DMS 273 (cell line): ENCODE results near the gene MYO3B.
"Not testable (repeated sequence)": the region's sequence is repeated elsewhere in the genome, so short reads cannot be mapped to it uniquely, and the experiment has no call there.

Experiments
- DNase-seq: peaks from one replicate; lab custom pipeline; 2025; ENCODE audit not compliant: unreplicated experiment; lab: John Stamatoyannopoulos, UW

MYO3B gene

DNA sequence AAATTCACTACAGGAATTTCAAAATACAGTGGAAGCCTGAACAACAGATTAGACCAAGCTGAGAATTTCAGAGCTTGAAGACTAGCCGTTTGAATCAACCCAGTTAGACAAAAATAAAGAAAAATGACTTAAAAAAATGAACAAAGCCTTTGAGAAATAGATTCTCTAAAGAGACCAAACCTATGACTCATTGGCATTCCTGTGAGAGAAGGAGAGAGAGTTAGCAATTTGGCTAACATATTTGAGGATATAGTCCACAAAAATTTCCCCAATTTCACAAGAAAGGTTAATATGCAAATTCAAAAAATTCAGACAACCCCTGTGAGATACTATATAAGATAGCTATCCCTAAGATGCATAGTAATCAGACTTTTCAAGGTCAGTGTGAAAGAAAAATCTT is 78.0 kb downstream of the MYO3B start:
- DNase-seq, result no peak

DNA sequence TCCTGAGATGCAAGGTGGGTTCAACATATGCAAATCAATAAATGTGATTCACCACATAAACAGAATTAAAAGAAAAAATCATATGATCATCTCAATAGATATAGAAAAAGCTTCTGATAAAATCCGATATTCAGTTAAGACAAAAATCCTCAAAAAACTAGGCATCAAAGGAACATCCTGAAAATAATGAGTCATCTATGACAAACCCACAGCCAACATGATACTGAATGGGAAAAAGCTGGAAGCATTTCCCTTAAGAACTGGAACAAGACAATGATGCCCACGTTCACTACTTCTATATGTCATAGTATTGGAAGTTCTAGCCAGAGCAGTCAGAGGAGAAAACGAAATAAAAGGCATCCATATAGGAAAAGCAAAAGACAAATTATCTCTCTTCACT is 80.4 kb downstream of the MYO3B start:
- DNase-seq, result no peak

DNA sequence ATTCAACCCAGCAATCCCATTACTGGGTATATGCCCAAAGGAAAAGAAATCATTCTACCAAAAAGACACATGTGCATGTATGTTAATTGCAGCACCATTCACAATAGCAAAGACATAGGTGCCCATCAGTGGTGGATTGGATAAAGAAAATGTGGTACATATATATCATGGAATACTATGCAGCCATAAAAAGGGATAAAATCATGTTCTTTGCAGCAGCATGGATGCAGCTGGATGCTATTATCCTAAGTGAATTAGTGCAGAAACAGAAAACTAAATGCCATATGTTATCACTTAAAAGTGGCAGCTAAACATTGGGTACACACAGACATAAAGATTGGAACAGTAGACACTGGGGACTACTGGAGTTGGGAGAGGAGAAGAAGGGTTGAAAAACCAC is 82.2 kb downstream of the MYO3B start:
- DNase-seq, result no peak

DNA sequence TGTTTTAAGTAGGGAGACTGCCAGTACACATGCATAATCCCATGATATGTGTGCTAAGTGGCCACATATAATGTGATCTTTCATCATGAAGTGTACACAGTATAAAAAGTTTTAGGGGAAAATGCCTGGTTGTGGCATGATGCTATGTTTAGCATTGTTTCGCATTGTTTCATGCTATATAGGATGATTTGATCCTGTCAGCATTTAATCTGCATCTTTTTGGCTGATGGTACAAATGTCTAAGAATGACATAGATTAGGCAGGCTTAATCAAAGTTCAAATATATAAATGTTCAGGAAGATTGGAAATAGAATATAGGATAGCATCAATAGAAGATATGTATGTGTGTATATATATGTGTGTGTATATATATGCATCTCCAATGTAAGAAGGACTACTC is 83.6 kb downstream of the MYO3B start:
- no peak for DNase-seq

DNA sequence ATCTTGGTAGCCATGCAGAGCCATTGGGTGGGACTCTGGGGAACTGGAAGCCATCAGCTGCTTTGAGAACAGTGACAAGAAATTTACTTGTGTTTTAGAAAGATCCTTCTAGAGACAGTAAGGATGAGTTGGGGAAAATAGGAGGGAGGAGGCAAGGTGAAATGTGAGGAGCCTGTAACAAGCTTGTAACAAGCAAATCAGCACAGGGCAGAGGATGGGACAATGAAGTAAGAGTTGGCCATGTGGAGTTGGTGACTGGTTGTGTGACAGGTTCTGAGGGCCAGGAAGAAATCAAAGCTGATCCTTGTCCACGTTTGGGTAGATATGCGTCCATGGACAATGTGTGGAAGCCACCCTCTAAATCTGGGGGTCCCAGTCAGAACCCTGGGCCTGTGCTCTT is 84.4 kb downstream of the MYO3B start:
- no peak for DNase-seq

DNA sequence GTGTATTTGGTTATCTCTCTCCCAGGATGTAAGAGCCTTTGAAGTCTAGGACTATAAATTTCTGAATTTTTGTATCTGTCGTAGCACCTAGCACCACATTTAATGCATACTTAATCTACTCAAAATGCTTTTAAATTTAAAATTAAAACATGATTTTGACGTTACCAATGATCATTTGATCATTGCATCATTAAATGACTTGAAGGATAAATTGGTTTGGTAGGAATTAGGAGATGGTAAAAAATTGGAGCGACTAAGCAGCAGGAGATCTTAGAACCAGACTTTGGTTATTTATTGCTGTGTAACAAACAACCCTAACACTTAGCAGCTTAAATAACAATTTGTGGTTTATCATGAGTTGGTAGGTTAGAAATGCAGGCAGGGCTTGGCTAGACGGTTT is 84.9 kb downstream of the MYO3B start:
- no peak for DNase-seq

DNA sequence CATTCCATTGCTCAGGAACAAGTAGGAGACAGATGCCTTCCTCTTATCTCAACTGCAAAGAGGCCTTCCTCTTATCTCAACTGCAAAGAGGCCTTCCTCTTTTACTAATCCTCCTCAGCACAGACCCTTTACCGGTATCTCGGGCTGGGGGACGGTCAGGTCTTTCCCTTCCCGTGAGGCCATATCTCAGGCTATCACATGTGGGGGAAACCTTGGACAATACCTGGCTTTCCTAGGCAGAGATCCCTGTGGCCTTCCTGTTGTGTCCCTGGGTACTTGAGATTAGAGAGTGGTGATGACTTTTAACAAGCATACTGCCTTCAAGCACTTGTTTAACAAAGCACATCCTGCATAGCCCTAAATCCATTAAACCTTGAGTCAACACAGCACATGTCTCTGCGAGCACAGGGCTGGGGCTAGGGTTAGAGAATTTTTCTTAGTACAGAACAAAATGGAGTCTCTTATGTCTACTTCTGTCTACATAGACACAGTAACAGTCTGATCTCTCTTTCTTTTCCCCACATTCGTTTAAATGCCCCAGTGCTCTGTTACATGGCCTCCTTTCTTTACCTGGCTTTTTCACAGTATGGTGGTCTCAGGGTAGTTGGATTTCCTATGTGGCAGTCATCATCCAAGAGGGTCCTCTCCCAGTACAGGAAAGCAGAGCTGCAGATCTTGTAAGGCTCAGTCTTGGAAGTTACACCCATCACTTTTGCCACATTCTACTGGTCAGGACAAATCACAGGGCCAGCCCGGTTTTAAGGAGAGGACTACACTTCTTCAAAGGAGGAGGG is 86.0 kb downstream of the MYO3B start:
- not testable (repeated sequence) for DNase-seq

DNA sequence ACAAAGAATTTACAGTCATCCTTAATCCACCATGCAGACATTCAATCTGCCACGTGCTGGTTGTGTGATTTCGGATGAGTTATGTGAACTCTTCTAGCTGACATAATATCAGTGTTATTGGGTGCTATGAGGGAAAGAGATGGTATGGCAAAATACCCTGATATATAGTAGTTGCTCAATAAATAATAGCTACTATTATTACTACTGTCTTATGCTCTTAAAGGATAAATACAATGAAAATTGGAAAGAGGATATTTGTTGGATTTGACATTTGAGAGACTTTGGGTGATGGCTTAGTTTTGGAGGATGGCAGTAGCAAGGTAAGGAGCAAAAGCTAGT is 86.5 kb downstream of the MYO3B start:
- no peak for DNase-seq

DNA sequence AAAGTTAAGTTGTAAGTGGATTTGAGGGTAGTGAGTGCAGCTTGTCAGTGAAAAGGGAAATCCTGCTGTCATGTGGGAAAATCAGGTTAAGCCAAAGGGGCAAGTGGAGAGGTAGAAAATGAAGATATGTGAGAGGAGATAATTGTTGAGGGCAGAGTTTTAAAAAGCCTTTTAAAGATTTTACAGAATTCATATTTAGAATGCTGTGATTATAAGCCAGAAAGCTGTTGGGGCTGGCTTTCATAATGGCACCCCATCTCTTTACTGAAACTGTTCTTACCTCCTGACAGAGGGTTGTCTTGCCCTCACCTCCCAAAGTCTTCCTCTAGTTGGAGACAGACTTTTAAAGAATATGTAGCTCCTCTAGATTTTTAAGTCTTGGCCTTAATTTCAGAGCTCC is 86.9 kb downstream of the MYO3B start:
- DNase-seq, result no peak

DNA sequence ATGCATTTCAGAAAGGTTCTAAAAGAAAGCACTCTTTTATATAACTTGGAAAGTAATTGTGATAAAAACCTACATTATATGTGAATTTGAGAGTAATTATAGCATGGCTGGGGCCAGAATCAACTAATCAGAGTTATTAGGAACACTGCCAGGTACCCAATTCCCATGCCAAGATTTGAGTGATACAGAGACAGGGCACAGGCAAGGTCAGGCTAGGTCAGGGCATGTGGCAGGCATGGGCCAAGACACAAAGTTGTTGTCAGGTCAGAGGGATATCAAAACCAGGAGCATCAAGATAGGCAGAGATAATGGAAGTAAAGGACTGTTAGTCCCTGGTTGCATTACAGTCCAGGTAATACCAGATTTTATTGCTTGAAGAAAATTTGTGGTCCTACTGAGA is 87.4 kb downstream of the MYO3B start:
- peak; percentile 19 for DNase-seq

DNA sequence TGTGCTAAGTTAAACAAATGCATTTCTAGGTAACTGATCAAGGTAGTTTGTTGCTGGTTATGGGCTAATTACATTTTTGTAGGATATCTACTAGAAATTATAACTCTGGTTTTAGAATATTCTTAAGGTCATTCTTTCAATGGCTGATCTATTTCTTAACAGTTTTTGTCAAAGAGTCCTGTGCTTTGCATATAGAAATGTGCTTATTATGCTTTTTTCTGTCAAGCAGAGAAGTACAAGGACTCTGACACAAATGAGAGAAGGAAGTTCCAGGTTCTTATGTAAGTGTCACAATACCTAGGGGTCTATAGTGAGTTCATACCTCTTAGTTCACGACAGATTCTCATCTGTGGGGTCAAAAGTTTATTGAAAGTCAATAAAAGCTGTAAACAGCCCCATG is 88.4 kb downstream of the MYO3B start:
- no peak for DNase-seq

DNA sequence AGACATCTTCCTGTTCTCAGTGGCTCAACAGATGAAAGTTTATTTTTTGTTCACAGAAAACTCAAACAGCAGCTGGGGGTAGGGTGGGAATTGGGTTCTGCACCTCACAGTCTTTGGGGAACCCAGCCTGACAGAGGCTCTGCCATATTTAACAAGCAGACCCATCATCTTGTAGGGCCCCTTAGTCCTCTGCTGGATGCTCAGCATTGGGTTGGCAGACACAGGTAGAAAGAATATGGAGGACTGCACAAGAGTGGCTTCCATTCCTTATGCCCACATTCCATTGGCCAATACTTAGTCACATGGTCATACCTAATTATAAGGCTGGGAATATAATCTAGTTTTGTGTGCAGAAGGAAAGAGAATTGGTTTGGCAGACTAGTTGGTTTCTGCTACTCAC is 89.1 kb downstream of the MYO3B start:
- no peak for DNase-seq

DNA sequence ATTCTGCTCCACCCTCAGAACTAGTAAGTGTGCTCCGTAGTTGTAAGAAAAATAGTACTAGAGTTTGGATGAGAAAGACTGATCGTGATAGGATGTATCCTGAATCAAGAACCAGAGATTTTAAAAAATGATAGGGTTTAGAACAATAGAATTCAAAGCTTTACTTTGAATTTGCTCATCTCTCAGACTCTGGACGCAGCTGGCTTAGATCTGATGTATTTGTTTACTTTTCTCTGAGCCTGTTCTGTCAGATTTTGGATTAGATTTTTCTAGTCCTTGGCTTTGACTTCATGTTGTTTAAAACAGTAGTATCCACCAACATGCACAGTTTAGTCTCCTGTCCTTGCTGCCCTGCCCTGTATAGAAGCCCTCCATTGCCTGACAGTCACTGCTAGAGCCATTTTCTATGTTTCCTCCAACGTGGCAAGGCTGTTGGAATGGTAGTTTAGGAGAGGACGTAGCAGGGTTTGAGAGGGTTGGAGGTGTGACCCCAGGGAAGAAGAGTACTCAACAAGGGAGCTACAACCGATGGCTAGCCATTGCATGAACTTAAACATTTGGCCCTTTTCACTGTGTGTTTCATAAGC is 92.4 kb downstream of the MYO3B start:
- no peak for DNase-seq

DNA sequence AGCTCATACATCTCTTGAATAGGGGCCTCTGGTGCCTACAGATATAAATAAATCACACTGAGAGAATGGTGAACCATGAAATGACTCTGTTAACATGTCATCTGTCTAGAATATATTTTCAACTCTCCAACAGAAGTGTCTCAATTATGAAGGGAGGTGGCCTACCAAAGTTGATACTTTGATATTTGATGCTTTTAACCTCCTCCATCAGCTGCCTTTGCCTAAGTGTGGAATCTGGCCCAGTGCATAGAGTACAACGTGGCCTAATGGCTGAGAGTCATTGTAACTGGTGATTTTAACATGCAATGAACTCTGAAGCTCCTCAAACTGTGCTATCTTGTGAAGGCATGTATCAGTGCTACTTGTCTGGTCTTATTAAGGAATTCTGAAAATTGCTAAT is 93.4 kb downstream of the MYO3B start:
- DNase-seq, result peak; percentile 67

DNA sequence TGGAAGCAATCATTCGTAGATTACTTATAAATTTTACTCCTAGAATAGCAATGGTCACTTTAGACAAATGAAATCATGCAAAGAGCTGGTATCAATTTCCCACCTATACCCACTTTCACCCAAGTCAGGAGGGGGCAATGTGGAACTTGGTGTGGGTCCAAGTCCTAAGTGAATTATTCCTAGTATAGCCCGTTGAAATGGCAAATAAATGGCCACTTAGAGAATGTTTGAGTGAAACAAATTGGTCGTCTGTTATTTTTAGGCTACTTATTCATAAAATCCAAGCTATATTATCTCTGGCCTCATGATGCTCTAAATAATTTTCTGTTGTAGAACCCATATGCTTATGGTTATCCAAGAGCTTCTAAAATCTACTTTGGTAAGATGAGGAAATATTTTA is 98.1 kb downstream of the MYO3B start:
- DNase-seq, result no peak

DNA sequence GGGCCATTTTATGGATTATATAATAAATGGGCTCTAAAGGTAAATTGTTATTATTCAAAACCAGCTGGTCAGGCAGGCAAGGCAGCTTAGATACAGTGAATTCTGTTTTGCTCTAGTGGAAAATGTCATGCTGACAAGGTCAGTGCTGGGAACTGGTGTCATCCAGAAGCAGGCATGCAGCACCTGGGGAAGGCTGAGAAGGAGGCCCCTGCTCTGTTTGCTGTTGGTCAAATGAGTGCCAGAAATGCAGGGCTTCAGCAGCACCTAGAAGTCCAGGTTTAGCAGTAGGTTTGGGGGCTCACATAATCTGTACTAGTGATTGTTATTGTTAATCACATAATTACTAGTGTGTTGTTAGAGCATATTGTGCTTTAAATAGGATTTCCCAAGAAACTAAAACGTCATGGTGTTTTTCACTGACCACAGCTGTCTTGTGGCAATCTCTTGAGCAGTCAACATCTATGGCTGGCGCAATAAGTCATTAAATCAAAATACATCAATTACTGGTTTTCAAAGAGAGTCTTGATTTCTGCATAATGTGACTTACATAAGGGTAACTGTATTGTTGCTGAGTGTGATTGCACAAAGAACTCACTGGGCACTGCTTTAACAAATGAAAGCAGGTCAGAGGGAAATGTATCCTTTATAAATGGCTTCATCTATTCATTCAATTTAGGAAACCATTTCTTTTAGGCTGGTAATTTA is 99.1 kb downstream of the MYO3B start:
- no peak for DNase-seq

DNA sequence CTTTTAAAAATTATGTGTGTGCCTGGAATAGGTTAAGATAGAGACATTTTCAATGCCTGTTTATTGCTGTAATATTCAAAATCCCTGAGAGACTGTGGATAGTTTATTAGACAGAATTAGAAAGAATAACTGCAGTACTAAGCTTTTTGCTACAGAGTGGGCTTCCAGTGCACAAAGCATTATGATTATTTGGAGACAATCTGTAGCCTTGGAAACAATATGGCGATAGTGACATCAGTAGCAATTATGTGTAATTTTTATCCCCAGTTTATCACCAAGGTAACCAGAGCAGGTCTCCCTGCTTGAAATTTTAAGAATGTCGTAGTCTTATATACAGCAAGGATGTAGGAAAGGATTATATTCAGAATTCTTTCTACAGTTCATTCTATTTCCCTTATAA is 100.0 kb downstream of the MYO3B start:
- DNase-seq, result peak; percentile 22

DNA sequence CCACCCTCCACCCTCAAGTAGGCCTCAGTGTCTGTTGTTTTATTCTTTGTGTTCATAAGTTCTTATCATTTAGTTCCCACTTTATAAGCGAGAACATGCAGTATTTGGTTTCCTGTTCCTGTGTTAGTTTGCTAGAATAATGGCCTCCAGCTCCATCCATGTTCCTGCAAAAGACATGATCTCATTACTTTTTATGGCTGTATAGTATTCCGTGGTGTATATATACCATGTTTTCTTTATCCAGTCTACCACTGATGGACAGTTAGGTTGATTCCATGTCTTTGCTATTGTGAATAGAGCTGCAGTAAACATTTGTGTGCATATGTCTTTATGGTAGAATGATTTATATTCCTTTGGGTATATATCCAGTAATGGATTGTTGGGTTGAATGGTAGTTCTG is 101.7 kb downstream of the MYO3B start:
- DNase-seq, result not testable (repeated sequence)

DNA sequence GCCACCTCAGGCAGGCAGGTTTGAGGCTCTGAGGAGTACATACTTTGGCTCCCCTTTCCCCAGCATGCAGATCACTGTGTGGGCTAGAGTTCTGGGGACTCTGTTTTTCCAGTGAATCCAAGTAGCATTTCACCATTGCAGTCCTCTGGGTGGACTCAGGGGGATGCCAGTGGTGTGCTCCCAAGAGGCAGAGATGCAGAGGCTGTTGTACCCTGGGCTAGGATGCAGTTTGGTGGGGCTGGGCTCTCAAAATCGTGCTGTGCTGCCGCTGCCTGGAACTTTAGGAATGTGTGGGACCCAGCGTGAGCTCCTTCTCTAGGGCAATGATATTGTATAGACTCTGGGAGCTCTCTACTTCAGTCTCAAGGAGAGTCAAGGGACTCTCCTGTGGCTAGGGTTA is 104.9 kb downstream of the MYO3B start:
- no peak for DNase-seq

DNA sequence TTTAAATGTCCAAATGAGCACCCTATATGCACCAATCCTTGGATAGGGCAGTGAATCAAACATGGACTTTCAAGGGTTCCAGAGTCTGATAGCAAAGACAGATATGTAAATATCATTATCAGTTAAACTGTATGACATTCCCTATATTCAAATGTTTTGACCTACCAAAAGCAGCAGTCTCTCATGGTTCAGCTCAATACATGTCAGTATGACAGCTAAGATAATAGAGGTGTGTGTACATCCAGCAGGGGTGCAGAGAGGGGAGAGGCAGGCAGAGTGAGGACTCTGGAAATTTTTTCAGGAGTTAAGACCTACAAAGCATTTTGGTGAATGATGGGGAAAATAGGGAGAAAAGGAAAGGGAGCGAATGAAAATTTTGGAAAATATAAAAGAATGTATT is 106.3 kb downstream of the MYO3B start:
- DNase-seq, result no peak

DNA sequence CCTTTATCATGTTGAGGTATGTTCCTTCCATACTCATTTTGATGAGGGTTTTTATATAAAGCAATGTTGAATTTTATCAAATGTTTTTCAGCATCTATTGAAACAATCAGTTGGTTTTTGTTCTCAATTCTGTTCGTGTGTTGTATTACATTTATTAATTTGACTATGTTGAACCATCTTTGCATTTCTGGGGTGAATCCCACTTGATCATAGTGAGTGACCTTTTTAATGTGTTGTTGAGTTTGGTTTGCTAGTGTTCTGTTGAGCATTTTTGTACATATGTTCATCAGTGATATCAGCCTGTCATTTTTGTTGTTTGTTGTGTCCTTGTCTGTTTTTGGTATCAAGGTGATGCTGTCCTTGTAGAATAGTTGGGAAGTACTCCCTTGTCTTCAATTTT is 110.9 kb downstream of the MYO3B start:
- no peak for DNase-seq

DNA sequence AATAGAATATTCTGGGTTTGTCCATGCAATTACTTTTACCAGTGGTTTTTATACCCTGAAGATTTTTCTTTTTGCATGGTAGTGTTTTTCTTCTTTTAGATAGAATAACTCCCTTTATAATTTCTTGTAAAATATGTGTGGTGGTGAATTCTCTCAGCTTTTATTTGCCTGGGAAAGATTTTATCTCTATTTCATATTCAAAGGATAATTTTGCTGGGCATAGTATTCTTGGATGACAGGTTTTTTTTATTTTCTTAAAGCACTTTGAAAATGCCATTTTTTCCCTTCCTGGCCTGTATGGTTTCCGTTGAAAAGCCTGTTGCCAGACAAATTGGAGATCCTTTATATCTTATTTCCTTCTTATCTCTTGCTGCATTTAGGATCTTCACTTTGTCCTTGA is 113.5 kb downstream of the MYO3B start:
- DNase-seq, result no peak

DNA sequence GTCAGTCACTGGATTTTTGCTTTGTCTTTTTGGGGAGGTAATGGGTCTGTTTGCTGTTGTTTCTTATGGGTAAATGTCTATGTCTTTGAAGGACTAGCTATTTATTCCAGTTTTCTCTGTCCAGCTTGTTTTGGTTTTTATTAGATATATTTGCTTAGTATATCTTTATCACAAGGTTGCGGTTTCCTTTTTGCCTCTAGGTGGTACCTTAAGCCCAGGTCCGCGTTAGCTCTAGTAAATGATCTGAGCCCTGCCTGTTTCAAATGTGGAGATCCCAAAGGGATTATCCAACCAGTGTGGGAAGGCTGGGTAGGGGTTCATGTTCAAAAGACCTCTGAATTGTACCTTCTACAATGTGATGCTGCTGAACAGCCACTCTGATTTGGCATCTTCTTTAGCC is 114.5 kb downstream of the MYO3B start:
- DNase-seq, result no peak
